GM19324 (cell line): Measurements from ENCODE around the gene STXBP4.

Experiments used
- ATAC-seq: cut with Tn5 transposase; IDR thresholded peaks from one replicate; pipeline ENCODE4 v1.9.1; 2021; ENCODE audit warnings: mild to moderate bottlenecking, moderate library complexity; ENCODE audit not compliant: unreplicated experiment, low FRiP score

STXBP4 gene

DNA sequence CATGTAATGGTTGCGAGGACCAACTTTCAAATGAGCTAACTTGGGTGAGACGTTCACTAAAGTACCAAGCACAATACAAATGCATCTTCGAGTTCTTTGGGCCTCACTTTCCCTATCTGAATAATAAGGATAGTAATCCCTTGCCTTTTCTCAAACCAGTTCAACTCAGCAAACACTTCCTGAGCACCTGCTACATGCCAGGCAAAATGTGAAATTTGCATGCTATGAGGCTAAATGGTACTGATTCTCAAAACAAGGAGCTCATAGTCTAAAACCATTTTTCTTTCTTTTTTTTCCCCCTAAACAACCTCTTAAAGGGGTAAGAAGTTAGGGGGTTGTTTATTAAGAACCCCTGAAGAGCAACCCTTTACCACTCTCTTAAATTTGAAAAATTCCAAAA is 194.8 kb downstream of the STXBP4 start:
- ATAC-seq: peak; percentile 56

GRCh38 chr17:55166506-55166905 is 197.9 kb downstream of the STXBP4 start:
- ATAC-seq: no peak

DNA sequence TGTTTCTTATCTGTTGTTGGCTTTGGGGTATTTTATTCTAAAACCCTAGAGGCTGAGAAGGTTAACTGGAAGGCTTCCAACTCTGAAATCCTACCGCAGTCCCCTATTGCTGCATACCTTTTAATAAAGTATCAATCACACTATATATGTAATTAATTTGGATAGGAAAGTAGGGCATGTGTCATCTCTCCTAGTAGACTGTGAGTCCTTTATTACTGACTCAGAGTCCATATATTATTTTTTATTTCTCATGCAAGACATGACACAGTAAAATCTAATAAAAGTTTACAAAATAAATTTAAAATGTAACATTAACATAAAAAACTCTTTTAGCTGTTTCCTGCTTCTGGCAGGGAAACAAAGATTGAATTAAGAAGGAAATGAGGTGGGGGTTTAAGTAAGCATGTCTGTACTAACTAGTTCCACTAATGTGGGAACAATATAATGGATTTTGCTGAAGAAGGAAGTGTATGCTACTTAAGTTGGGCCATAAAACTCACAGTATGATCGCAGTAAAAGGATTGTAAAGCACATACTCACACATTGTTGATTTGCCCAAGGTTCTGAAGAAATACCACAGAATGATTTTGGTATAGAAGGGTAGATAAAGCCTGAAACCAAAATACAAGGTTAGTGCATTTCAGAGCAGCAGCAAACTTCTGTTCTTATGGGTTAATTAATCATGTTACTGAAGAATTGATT is 198.6 kb downstream of the STXBP4 start:
- no peak for ATAC-seq

GRCh38 chr17:55168958-55169687 is 200.6 kb downstream of the STXBP4 start:
- ATAC-seq: peak; percentile 88

- ATAC-seq: no peak
Measured at GRCh38 chr17:55171634-55172328, 203.2 kb downstream of the STXBP4 start.

- ATAC-seq: no peak
Measured at GRCh38 chr17:55172612-55173011, 204.0 kb downstream of the STXBP4 start.

- no peak for ATAC-seq
Measured at GRCh38 chr17:55174133-55174532, 205.6 kb downstream of the STXBP4 start.

DNA sequence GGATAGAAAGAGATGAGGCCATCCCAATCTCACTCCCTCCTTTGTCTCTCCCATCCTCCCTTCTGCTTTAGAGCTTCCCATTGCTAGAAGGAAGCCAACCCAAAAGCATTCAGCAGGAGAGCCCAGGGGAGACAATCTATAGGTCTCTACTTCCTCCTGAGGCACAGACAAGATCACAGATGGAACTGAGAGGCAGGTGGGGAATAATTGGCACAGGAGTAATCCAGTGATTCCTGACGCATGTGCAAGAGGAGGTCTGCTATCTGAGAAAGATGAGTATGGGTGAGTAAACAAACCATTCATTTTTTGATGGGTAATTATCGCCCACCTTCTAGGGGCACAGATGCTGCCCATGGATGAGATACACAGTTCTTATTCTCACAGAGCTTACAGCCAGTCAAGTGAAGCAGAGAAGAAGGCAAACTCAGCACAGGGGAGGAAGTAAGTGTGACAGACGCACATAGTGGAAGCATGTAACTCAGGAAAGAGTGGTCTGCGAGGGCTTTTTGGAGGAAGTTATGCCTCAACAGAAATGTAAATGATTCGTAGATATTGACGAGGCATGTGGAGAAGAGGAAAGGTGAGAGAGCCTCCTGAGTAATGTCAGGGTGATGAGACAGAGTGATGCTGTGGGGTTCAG is 207.3 kb downstream of the STXBP4 start:
- ATAC-seq: no peak

DNA sequence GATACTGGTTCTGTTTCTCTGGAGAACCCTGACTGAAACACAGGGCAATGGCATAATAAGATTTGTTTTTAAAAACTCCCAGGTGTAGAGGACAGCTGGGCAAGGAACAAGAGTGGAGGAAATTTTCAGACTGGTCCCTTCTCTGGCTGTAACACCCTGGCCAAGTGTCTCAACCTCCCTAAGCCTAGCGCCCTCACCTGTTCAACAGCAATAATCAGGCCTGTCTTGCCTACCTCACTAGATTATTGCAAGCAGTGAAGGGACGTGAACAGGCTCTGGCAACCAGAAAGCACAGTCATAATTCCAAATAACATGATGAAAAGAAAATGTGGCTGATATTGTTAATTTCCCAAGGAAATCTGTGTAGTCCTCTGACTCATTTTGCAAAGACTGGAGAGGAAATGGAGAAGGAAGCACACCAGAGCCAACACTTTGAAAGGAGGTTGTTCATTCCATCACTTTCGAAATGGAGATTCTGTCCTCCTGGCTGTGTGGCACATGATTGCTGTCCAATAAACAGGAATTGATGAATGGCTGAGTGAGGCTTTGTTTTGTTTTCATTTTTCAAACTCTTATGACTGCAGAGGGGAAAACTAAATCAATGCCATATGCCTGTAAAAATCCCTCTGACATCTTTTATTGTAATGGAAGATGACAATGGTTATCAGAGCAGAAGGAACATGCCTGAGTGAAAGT is 208.7 kb downstream of the STXBP4 start:
- ATAC-seq: no peak

GRCh38 chr17:55177855-55178217 is 209.3 kb downstream of the STXBP4 start:
- no peak for ATAC-seq

DNA sequence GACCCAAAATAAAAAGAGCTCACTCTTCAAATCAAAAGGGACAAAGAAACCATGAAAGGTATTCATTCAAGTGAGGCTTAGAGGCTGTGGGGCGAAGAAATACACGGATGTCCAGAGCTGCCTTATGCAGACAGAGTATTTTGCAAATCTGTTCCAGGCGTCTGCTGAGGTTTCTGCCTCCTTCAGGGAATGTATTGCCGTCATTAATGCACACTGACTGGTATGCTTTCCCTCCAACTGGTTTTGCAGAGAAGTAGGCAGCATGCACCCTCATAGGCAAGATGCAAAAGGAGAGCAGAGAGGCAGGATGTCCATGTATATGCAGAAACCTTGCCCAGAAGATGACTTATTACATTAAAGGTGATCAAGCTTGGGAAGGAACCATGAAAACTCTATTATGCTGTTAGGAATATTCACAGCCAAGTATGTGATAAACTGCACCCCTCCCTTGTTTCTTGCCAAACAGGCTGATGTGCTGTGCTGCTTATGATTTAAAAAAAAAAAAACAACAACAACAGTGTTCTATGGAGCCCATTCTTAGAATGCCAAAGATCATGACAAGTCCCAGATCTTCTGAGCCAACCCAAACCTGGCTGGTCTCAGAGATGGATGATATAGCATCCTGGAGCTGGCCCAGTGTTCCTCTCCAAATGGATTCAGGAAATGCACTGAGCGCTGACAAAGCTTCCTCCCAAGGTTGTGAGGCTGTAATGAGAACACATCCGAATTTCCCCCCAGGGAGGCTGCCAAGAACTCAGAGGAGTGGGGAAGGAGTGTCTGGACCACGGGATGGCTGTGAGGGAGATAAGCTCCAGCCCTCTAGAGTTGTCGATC is 218.6 kb downstream of the STXBP4 start:
- no peak for ATAC-seq

DNA sequence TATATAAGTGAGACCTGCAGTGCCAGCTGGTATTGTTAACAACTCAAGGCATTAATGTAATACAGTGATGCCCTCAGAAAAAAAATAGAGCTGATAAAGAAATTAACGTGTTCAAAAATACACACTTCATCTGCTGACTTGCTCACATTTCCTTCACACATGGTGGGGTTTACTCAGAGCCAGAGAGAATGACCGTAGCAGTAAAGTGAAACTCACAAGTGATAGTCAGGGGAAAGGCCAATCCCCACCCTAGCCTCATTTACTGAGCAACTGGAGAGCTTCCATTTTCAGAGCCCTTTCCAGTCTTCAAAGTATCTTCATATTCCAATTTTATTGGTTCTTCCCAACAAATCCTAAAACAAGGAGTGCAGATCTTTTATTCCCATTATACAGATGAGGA is 222.2 kb downstream of the STXBP4 start:
- ATAC-seq: no peak

DNA sequence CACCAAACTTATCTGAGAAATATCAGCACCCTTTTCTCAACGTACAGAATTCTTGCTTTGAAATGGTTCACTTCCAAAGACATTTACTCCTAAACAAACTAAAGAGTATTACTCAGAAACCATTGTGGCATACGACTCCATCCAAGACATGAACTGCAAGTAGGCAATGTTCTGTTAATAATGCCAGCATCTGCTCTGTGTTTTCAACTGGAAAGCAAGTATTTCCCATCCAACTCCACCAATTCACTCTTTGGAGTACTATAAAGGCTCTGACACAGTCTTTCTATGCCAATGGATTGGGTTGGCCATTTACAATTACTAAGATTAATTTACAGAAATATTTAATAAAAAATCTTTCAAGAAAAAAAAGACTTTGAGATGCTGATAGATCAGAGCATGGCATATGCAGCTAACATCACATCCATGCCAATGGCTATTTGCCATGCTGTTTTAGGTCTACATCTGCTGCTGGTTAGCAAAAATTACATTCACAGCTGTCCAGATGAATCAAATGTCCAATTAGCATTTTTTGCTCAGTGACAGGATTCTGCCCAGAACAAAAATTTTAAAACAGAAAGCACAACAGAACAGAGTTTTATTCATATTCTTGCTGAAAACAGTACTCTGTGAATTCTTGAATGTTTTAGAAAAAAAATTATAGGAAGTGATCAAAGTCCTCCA is 230.3 kb downstream of the STXBP4 start:
- no peak for ATAC-seq

DNA sequence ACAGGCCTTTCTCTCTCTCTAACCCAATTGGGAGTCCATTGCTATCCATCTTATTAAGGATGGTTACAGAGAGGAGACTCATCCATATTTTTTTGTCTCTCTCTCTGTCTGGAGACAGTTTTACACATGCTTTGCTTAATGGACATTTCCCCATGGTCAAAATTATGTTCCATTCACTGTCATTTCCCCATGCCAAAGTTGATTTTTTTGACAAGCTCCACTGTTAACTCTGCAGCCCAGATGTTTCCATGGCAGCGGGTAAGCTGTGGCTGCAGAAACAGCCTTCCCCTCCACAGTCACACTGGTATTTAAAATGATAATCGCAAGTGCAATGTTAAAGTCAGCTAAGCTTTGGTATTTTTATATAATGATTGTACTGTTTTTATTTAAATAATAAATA is 232.3 kb downstream of the STXBP4 start:
- no peak for ATAC-seq

GRCh38 chr17:55201308-55201932 is 232.9 kb downstream of the STXBP4 start:
- no peak for ATAC-seq

- ATAC-seq: no peak
Measured at GRCh38 chr17:55202896-55203295, 234.3 kb downstream of the STXBP4 start.

GRCh38 chr17:55208078-55208812 is 239.7 kb downstream of the STXBP4 start:
- no peak for ATAC-seq

DNA sequence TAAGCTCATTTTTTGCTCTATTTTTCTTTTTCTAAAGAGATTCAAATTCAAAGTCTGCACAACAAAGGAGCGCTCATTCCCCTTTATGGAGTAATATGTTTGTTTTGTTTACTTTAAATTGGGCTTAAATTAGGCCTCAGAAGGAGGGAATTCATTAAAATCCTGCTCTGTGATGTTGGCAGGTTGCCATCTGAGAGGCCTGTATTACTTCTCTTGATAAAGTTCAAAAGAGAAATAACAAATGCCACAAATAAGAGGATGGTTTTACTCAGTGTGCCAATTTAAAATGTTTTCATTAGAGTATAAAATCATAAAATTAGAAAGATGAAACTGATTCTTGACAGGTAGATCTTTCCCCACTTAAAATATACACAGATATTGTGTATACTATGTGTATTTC is 241.7 kb downstream of the STXBP4 start:
- ATAC-seq: no peak
